ENCODE data around the gene GLP1R.
"Not testable (repeated sequence)": the region's sequence is repeated elsewhere in the genome, so short reads cannot be mapped to it uniquely, and the experiment has no call there.

Gene GLP1R

DNA sequence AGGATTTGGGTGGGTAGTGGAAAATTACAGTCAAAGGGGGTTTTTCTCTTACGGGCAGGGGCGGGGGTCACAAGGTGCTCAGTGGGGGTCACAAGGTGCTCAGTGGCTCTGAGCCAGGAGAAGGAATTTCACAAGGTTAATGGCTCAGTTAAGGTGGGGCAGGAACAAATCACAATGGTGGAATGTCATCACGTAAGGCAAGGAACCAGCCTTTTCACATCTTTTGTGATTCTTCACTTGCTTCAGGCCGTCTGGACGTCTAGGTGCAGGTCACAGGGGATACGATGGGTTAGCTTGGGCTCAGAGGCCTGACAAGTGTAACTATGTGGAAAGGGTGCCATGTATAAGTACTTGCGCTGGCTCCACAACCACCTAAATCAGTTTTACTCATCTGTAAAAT lies 87.6 kb downstream of the GLP1R start:
- H3K9ac ChIP-seq (ENCODE audit: low read depth, low read length); H3K4me1 ChIP-seq (ENCODE audit: insufficient read depth, low read length); H3K9me3 ChIP-seq (ENCODE audit: insufficient read depth, low read depth, low read length); H3K4me3 ChIP-seq (ENCODE audit: low read length); H3K27me3 ChIP-seq (ENCODE audit: insufficient read depth, low read length); H3K27ac ChIP-seq (ENCODE audit: low read depth, low read length); H3K36me3 ChIP-seq (ENCODE audit: insufficient read depth, low read length): not testable (repeated sequence)
- 76% methylated on average over 7 of the region's 7 CpGs for WGBS

DNA sequence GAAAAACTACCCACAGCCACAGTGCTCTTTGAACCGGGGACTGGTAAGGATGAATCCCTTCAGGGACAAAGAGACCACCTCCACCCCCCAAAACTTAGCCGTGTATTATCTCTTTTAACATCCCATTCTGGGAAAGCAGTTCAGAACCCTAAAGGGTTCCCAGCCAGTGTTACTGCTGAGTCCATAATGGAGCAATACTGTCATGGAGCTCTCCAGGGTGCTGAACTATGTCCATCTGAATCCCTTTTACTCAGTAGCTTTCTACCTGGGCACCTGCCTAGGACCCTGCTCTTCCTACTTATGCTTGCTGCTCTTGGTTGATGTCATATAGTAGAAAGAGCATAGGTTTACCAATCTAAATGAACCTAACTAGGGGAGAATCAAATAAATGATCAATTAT lies 88.7 kb downstream of the GLP1R start:
- Histone ChIP-seq H3K4me1 (ENCODE audit: insufficient read depth, low read length) (no peaks in the 10 kb centered on the region), H3K27me3 (ENCODE audit: insufficient read depth, low read length) (no peaks in the 10 kb centered on the region), H3K9me3 (ENCODE audit: insufficient read depth, low read depth, low read length) (no peaks in the 10 kb centered on the region), H3K9ac (ENCODE audit: low read depth, low read length) (no peak overlapping the region), H3K4me3 (ENCODE audit: low read length) (no peak overlapping the region), H3K27ac (ENCODE audit: low read depth, low read length) (no peak overlapping the region), H3K36me3 (ENCODE audit: insufficient read depth, low read length) (no peaks in the 10 kb centered on the region)
- WGBS, result 46% methylated on average over 2 of the region's 2 CpGs
